GM21381 (cell line): ENCODE results near the gene SCAMP1.
"Not testable (repeated sequence)": the region's sequence is repeated elsewhere in the genome, so short reads cannot be mapped to it uniquely, and the experiment has no call there.

Experiments
- ATAC-seq: cut with Tn5 transposase; IDR thresholded peaks from one replicate; pipeline ENCODE4 v1.9.1; 2021; ENCODE audit warnings: mild to moderate bottlenecking, moderate library complexity; ENCODE audit not compliant: unreplicated experiment

SCAMP1 gene

DNA sequence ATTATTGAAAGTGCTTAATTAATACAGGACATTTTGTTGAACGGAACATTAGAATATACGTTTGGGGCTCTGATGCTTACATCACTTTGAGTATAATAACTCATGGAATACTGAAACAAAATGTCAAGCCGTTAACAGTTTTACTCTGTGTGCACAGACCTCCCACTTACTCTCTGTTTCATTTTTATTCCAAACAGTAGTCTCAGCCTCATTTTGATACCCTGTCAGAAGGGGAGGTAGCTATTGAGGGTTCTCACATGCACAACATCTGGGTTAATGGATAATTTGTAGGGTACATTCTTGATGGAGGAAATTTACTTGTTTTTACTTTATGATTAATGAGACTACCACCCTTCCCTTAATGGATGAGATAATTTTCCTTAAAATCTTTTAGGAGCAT, 59.0 kb downstream of the SCAMP1 start:
- no peak for ATAC-seq

DNA sequence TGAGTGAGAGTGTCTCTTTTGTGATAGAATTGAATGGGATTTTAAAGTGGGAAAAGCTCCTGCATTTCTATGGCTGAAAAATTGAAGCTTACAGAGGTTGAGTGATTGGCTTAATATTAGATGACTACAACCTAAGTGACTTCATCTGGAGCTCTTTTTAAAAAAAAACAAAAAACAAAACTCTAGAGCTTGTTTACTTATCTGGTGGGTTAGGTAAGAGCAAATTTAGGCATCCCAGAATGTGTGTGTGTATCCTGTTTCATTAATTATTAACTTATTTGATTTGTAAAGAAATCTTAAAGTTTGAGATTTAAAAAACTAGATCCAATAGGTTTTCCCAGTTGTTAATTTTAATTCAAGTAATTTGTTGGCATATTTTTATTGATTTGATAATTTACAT, 60.1 kb downstream of the SCAMP1 start:
- ATAC-seq, result no peak

DNA sequence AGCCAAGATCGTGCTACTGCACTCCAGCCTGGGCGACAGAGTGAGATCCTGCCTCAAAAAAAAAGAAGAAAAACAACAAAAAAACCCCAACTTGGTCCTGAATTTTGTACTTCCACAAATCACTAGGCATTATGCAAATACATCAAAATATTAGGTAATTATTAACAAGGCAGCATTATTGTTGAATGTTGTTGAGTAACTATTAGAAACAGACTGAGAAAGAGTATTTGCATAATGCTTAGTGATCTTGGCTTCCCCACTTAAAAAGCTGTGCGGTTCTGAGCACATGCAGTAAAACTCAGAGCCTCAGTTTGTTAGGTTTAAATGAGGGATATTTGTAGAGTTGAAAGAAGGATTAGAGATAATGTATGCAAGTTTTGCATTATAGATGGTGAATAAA, 64.2 kb downstream of the SCAMP1 start:
- no peak for ATAC-seq

DNA sequence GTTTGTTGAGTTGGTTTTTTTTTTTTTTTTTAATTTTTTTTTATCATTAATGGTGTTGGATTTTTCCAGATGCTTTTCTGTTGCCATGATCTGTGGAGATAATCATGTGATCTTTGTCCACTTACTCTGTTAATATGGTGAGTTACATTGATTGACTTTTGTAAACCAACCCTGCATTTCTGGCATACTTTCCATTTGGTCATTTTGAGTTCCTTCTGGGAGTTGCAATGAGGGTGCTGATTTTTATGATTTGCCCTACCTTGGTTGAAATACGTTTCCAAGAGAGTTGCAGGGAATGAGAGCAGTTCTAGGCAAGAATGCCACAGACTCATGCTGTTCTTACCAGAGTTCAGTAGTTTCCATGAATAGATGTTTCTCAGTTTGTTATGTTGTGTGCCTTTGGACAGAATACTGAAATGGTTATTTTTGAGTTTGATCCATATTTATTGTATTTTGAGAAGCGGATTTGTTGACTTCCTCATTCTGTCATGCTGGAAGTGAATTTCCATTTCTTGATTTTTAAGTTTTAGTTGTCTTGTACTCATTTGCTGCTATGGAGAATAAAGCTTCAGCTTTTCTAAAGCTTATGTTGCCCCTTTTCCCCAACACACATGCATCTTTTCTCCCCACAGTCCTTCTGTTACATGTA, 69.0 kb downstream of the SCAMP1 start:
- ATAC-seq, result no peak

DNA sequence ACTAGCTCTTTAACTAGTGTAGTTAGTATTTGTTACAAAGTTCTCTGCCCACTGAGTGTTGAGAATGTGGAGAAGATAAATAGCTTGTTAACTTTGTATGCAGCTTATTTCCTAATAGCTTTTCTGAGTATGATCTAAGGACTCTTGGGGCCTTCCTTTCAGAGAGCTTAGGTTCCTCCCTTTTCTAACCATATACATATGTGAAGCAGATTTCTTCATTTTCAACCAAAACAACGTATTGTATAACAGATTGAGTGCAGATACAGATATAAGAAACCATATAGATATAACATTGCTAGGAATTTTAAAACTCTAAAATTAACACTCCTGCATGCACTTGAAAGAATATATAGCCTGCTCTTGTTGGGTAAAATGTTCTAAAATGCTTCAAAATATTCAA, 70.4 kb downstream of the SCAMP1 start:
- ATAC-seq, result no peak

DNA sequence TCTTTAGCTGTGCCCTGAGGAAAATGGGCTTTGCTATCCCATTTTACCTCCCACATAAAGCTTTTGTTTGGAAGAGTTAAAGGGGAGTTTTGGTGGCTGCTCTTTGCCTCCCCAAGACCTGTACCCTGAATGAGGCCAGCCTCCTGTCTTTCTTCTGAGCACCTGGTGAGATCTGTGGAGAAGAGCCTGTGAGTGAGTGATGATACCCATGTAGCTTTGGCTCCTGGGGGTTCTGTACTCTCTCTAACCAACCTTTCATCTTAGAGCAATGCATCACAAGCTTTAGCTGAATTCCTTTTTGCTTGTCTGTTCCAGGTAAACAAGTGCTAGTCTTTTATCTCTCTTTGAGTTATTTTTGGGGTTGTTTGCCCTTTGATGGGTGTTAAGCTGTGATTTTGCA, 73.6 kb downstream of the SCAMP1 start:
- no peak for ATAC-seq

DNA sequence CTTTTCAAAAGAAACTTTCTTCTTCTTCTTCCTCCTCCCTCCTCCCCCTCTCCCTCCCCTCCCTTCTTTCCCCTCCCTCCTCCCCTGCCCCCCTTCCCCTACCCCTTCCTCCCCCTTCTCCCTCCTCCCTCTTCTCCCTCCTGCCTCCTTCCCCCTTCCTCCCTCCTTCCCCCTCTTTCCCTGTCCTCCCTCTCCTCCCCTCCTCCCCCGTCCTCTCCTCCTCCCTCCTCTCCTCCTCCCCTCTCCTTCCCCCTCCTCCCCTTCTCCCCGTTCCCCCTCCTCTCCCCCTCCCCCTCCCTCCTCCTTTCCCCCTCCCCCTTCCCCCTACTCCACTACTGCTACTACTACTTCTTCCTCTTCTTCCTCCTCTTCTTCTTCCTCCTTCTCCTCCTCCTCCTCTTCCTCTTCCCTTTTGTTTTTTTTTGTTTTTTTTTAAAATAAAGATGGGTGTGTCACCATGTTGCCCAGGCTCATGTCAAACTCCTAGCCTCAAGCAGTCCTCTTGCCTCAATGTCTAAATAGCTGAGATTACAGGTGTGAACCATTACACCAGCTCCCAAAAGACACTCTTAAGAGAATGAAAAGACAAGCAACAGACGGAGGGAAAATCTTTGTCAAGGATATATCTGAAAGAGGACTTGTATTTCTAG, 87.5 kb downstream of the SCAMP1 start:
- ATAC-seq, result no peak

DNA sequence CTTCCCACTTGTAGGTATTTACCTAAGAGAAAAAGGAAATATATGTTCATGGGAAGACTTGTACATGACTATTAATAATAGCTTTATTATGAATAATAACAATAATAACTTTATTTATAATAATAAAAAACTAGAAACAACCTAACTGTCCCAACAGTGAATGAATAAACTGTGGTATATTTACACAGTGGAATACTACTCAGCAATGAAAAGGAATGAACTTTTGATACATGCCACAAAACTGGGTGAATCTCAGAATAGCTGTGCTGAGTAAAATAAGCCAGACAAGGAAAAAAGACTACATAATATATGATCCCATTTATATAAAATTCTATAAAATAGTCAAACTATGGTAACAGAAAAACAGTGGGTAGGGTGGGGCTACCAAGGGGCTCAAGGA, 88.7 kb downstream of the SCAMP1 start:
- no peak for ATAC-seq

DNA sequence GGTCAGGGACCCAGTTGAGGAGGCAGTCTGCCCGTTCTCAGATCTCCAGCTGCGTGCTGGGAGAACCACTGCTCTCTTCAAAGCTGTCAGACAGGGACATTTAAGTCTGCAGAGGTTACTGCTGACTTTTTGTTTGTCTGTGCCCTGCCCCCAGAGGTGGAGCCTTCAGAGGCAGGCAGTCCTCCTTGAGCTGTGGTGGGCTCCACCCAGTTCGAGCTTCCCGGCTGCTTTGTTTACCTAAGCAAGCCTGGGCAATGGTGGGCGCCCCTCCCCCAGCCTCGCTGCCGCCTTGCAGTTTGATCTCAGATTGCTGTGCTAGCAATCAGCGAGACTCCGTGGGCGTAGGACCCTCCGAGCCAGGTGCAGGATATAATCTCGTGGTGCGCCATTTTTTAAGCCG, 97.1 kb downstream of the SCAMP1 start:
- not testable (repeated sequence) for ATAC-seq

DNA sequence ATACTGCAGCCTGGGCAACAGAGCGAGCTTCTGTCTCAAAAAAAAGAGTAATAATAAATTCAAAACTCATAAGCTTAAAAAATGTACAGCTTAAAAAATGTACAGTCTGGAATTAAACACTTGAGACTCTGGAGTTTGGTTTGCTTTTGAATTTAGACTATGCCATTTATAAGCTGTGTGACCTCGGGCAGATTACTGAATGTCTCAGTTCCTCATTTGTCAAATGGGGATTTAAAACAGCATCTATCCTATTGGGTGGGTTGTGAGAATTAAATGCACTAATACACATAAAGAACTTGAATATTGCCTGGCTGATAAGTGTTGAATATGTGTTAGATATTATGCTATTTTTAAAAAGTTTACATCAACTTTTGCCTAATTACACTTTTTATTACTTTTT, 98.4 kb downstream of the SCAMP1 start:
- ATAC-seq, result no peak

DNA sequence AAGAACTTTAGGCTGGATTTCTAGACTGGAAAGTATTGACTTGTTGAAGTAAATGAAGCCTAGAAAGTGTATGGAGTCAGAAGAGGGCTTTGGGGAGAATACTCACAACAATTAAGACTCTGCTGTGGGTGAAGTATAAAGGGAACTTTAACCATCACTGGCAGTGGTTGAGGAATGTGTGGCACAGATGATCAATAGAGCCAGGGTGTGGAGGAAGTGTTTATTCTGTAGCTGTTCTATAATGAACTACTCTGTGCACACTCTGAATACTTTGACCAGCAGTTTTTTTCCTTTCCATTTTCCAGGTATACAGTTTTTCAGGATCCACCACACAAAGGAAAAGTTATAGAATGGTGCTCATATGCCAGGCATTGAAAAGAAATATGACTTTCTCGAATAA, 106.7 kb downstream of the SCAMP1 start:
- no peak for ATAC-seq

DNA sequence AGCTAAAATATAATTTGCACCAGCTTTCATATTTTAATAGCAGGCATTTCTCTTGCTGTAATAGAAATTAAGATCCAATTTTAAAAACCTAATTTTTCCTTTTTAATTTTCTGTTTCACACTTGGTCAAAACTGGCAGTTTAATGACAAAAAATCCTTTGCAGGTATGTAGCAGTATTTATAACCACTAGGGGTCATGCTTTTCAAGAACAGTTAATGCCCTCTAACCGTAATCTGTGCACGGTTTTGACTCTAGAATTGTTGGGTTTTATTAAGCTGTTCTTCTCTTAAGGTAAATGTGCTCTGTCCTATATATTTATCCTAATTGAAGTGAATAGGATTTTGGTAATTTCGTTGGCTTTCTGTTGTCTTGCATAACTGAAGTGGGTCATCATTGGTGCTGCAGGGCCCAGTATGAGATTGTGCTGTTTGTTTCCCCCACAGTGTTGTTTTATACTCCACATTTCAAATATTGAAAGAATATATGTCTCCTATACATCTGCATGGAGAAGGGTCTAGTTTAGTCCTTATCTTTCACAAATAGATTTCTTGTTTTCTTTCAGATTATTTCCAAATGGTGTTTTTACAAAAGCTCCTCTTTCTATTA, 107.4 kb downstream of the SCAMP1 start:
- ATAC-seq, result no peak

DNA sequence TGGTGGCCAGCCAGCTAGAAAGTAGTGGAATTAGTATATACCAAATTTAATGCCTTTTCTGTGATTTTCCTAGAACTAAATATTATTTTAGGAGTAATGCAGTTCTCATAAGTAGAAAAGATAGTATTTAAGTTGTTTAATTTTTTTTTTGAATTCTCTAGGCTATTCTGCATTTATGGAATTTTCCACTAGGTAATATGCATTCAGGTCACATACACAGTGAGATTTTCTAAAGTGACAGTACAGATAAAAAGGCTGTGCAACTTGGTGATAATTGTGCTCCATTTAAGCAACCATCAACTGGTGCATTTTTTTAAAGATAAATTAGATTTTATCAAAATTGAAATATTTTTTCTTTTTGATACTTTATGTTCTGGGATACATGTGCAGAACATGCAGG, 111.5 kb downstream of the SCAMP1 start:
- ATAC-seq, result no peak

DNA sequence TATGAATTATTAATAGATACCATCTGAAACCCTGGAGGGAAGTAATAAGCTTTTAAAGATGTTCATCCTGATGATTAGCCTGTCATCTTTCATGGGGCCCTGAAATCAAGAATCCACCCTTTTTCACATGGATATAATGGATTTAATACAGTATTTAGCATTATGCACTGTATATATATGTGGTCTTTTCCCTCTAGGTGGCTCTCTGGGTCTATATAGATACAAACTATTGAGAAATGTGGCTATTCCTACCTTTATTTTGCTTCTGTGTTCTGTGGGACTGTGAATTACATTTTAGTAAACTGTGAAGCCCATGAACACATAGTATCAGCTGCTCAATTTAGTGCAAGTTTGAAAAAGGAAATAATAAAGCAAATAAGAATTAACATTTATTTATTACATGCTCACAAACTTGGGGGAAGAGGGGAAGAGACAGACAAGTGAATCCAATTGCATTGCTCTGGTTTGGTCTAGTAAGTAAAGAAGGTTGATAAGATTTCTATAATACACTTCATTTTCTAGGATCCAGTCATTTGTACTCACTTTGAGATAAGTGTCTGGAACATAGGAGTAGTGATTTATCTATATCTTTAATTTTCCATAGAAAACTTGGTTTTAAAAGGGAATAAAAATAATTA, 112.2 kb downstream of the SCAMP1 start:
- no peak for ATAC-seq

DNA sequence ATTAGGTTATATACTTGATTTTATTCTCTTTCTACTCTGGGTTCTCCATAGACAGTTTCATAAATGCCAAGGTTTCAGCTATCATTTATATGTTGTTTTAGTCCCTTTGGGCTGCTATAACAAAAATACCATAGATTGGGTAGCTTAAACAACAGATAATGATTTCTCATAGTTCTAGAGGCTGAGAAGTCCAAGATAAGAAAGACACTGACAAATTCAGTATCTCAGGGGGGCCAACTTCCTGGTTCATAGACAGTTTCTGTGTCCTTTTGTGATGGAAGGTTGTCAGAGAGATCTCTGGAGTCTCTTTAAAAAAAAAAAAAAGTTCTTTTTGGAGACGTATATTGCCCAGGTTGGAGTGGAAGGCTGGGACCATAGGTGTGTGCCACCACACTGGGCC, 113.3 kb downstream of the SCAMP1 start:
- no peak for ATAC-seq

DNA sequence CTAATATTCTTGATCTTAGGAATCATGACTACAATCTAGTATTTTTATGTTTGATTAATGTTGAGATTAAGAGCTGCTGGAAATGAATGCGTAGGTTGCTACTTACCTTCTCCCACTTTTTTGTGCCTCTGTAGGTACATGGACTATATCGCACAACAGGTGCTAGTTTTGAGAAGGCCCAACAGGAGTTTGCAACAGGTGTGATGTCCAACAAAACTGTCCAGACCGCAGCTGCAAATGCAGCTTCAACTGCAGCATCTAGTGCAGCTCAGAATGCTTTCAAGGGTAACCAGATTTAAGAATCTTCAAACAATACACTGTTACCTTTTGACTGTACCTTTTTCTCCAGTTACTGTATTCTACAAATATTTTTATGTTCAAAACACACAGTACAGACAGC, 115.0 kb downstream of the SCAMP1 start:
- ATAC-seq, result no peak

DNA sequence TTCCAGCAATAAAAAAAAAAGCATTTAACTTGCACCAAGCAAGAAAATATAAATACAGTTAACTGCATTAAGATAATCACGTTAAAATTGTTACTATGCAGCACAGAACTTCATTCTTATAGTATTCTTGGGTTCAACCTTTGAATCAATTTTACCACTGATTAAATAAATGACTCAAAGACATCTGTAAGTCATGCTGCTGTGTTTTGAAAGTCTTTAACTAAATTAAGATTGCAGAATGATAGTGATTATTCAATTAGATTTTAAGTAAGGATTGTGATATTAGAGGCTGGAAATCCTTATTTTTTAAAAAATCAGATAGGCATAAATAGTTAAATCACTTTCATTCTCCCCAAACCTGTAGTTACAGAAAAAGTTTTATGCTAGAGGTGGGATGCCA, 116.4 kb downstream of the SCAMP1 start:
- no peak for ATAC-seq

DNA sequence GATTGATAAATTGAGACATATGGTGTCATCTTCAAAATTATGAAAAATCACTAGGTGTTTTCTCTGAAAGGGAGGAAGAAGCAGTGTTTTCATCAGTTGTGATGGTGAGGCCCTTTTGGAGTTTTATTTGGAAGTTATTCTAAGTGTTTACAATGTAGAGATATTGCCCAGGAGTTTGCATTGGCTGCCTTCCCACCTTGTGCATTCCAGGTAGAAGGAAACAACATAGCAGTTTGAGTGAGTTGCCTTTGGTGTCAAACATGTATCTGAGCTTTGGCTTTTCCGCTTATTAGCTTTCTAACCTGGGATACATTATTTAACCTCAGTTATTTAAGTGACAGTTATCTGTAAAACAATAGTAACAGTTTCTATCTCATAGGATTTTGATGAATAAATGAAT, 122.5 kb downstream of the SCAMP1 start:
- ATAC-seq, result no peak

DNA sequence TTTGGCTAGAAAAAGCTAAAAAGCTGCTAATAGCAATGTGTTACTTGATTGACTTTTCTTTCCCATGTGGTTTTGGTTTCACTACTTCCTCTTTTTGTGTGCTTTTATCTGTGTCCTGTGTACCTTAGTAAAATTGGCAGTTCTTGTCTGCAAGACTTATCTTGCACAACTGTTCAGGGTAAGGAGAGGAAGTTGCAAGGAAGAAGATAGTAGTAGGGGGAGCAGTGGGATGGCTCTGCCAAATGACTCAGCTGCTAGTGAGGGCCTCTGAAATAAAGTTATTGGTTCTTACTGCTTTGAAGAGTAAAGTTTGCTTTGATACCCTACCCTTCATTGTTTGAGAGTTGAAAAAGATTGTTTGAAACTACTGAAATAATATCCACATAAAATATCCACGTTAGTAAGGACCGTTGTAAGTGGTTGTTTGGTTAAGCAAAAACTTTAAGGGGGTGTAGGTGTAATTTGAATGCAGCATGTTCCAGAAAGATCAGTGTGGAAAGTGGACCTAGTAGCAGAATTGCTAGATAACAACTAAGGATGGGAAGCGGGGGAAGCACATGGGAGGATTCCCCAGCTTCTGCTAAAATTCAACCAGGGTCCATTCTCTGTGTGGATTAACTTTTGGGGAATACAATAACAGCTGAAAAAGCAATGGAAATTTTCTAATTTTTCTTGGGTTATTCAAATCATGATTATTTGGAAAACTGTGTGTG, 123.5 kb downstream of the SCAMP1 start:
- ATAC-seq, result no peak

DNA sequence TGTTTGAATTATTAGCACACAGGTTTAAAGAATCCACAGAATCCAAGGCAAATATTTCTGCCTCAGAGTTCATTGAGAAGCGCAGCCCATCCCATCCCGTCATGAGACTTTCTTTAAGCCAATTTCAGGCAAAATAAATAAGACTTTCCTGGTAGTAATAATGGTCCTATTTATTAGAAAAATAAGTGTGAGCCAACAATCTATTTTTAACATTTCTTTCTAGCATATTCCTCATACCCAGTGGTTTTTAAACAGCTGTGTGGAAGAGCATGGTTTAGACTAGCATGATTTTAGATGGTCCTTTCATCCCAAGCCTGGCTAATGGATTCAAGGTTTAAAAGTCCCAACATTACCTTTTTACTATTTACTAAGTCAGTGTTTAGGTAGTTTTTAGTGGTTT, 125.8 kb downstream of the SCAMP1 start:
- ATAC-seq, result no peak

DNA sequence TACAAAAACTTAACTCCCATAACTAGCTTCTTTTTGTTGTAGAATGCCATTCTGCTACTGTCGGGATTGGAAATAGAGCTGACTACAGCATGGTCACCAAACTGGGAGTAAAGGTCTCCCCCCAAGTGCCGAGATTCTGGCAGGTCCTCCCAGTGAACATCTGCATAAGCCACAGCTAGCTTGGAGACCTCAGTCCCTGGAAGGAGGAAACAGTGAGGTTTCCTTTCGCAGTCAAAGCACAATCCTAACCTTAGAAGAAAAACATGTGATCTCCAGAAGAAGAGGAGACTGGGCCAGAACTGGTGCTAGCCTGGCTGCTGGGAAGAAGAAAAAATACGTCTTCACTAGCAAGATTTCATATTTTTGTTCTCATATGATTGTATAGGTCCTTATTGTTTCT, 127.4 kb downstream of the SCAMP1 start:
- ATAC-seq, result no peak
